ENCODE measurements around the gene CYP2C18.

- TF ChIP-seq CTCF (IDR thresholded peaks at IDR 0.05), result no peak
- TF ChIP-seq POLR2AphosphoS5 (IDR thresholded peaks at IDR 0.05), result no peak
- no peak for TF ChIP-seq POLR2A (IDR thresholded peaks at IDR 0.05)
- no peak for TF ChIP-seq EP300 (IDR thresholded peaks at IDR 0.05; ENCODE audit: low read depth)
Observed at GRCh38 chr10:94673614-94674321, 9.8 kb upstream of the CYP2C18 start.
